Ovary (tissue), 9 donors: ENCODE results near the gene FAM3B. TPM values are rescaled to one million over a fixed set of nuclear protein-coding genes. Genes with fewer than 3 reads are reported as not detected.
"Not testable (repeated sequence)": the region's sequence is repeated elsewhere in the genome, so short reads cannot be mapped to it uniquely, and the experiment has no call there.

Source experiments
- DNase-seq, 5 donors: peaks; one replicate each; pipeline ENCODE4 v3.0.0-alpha.2; 2019 to 2020
- H3K27ac ChIP-seq, 2 donors: fragments of 200-600 bp; one replicate each; pipeline versions ENCODE4 v1.5.1 to v1.8.0; 2019 to 2022
- H3K27me3 ChIP-seq: fragments of 200-600 bp; one replicate; pipeline ENCODE4 v1.8.0; 2022
- H3K36me3 ChIP-seq: fragments of 200-600 bp; sonication (generic); one replicate; pipeline ENCODE4 v1.5.1; 2019
- H3K4me1 ChIP-seq: one replicate; pipeline ENCODE4 v1.8.1; 2013; ENCODE audit warnings: mild to moderate bottlenecking, moderate library complexity; ENCODE audit not compliant: insufficient read depth
- H3K4me3 ChIP-seq: fragments of 200-600 bp; sonication (generic); one replicate; pipeline ENCODE4 v1.5.1; 2017
- H3K9me3 ChIP-seq, 2 donors: fragments of 200-600 bp in 1 of 2; sonication (generic) in 1 of 2; one replicate each; pipeline versions ENCODE4 v1.5.1 to v1.8.1; 2013 to 2019; ENCODE audit warnings: mild to moderate bottlenecking in 1 of 2, moderate library complexity in 1 of 2
- EP300 ChIP-seq: sonication (generic); formaldehyde crosslinking; IDR thresholded peaks from one replicate; pipeline ENCODE4 v1.6.1; 2017; ENCODE audit warnings: antibody characterized with exemption
- POLR2A ChIP-seq: fragments of 450-650 bp; IDR thresholded peaks from one replicate; pipeline ENCODE4 v1.6.1; 2017; ENCODE audit warnings: antibody characterized with exemption, mild to moderate bottlenecking, moderate library complexity
- WGBS, 3 donors: extraction: QIAGEN DNeasy Blood & Tissue Kit in 1 of 3; methylation state at CpG; one replicate each; pipeline versions ENCODE4 v1.1.5 to v1.1.7; 2013 to 2017; 5-methylcytosine and 5-hydroxymethylcytosine counted together
- intact Hi-C, 4 donors: fragments of 100-400 bp; cut with DNase I; formaldehyde crosslinking; loops; one replicate each; pipeline versions ENCODE4 v1.11.0 to v1.15.1; 2022 to 2023
- polyA plus RNA-seq, 2 donors: library from polyadenylated mRNA; stranded (reverse); fragments of 200-250 nt in 1 of 2; fragments of 350-450 nt in 1 of 2; fragmentation: Illumina TruSeq in 1 of 2; extraction: RNeasy Lipid Tissue Mini Kit (QIAGEN cat#74804) in 1 of 2; gene quantifications; one replicate each; pipeline ENCODE4 v1.2.3, GENCODE V29; 2013 to 2014
- total RNA-seq, 7 donors: library from RNA; depleted of rRNA in 2 of 7; stranded (reverse); fragments of >200 nt in 2 of 7; fragmentation: NEBNext Ultra II Directional in 3 of 7; extraction: Animal tissue kit (Norgen Biotek cat#: 25700) in 3 of 7; gene quantifications; one replicate each; pipeline versions ENCODE4 v1.1.0 to v1.2.4, GENCODE V29; 2016 to 2023
- TF ChIP-seq, protein P1 (sequence below), 3 donors: fragments of 450-650 bp in 2 of 3; fragments of 200-600 bp in 1 of 3; IDR thresholded peaks; one replicate each; pipeline versions ENCODE4 v1.5.1 to v1.8.0; 2016 to 2022; ENCODE audit warnings: antibody characterized with exemption in 3 of 3, mild to moderate bottlenecking in 1 of 3
- donor health status: DM: no; HTN: no; CAD: no; lungs with moderate emphysema.
- donor health status: DM: no; HTN: no; CAD: no.
- donor health status: Bipolar disorder and iron deficiency.
- donor health status: DM: yes; HTN: yes; CAD: no.
- donor health status: DM: no; HTN: no; CAD: no.
- donor health status: DM: yes; HTN: yes; CAD: no.

FAM3B gene
- total and polyA plus RNA-seq, 9 donors, result 0.10 to 7.7 (median 1.0) TPM; not detected in 2

DNA sequence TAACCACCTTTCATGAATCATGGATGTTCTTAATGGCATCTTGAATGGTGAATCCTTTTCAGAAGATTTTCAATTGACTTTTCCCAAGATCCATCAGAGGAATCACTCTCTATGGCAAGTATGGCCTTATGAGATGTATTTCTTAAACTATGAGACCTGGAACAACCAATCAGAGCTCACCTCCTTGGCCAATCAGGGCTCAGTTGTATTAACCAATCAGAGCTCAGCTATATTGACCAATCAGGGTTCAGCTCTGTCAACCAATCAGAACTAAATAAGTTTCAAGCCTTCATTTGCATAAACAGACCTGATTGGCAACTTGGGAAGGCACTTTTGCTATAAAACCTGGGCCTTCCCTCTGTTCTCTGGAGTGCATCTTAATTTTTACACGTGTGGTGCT lies 13.6 kb upstream of the FAM3B start:
- no peak overlapping the region for H3K4me3 ChIP-seq
- no peaks in the 10 kb centered on the region for H3K4me1 ChIP-seq
- no peaks in the 10 kb centered on the region for H3K27me3 ChIP-seq
- TF ChIP-seq, protein P1, sequence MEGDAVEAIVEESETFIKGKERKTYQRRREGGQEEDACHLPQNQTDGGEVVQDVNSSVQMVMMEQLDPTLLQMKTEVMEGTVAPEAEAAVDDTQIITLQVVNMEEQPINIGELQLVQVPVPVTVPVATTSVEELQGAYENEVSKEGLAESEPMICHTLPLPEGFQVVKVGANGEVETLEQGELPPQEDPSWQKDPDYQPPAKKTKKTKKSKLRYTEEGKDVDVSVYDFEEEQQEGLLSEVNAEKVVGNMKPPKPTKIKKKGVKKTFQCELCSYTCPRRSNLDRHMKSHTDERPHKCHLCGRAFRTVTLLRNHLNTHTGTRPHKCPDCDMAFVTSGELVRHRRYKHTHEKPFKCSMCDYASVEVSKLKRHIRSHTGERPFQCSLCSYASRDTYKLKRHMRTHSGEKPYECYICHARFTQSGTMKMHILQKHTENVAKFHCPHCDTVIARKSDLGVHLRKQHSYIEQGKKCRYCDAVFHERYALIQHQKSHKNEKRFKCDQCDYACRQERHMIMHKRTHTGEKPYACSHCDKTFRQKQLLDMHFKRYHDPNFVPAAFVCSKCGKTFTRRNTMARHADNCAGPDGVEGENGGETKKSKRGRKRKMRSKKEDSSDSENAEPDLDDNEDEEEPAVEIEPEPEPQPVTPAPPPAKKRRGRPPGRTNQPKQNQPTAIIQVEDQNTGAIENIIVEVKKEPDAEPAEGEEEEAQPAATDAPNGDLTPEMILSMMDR (IDR thresholded peaks at IDR 0.05), result no peak
- TF ChIP-seq EP300, result no peak
- no peak for TF ChIP-seq POLR2A
- no peaks in the 10 kb centered on the region for H3K9me3 ChIP-seq
- DNase-seq, result no peak
- intact Hi-C loops, result no loop called here
- H3K27ac ChIP-seq, result no peak overlapping the region
- H3K36me3 ChIP-seq, result no peaks in the 10 kb centered on the region
- 57 to 68% (median 58%) methylated on average over 1 of the region's 1 CpG for WGBS, 3 donors

- no peaks in the 10 kb centered on the region for H3K4me1 ChIP-seq
- intact Hi-C loops, result no loop called here
- 94 to 95% (median 94%) methylated on average over 35 to 40 of the region's 40 CpGs for WGBS, 3 donors
Measured at GRCh38 chr21:41304068-41304720, 12.4 kb upstream of the FAM3B start.

GRCh38 chr21:41307219-41307618 lies 9.4 kb upstream of the FAM3B start:
- Histone ChIP-seq H3K36me3 (no peaks in the 10 kb centered on the region), H3K4me3 (no peak overlapping the region), H3K27ac (no peak overlapping the region), H3K9me3 (no peaks in the 10 kb centered on the region), H3K4me1 (no peaks in the 10 kb centered on the region), H3K27me3 (no peaks in the 10 kb centered on the region)
- TF ChIP-seq, protein P1 (IDR thresholded peaks at IDR 0.05), result no peak
- TF ChIP-seq POLR2A (no peak), EP300 (no peak)
- intact Hi-C loops, result no loop called here
- DNase-seq, result no peak

More at GRCh38 chr21:41304068-41304720, 12.4 kb upstream of the FAM3B start:
- H3K36me3 ChIP-seq, result no peaks in the 10 kb centered on the region
- no peak overlapping the region for H3K4me3 ChIP-seq
- no peaks in the 10 kb centered on the region for H3K27me3 ChIP-seq
- H3K27ac ChIP-seq, result no peak overlapping the region
- no peak for DNase-seq
- no peaks in the 10 kb centered on the region for H3K9me3 ChIP-seq
- TF ChIP-seq EP300 (no peak), POLR2A (no peak)
- TF ChIP-seq, protein P1 (IDR thresholded peaks at IDR 0.05), result no peak

GRCh38 chr21:41313285-41314164 lies 3.1 kb upstream of the FAM3B start:
- H3K4me1 ChIP-seq, H3K9me3 ChIP-seq, H3K4me3 ChIP-seq, intact Hi-C loops, DNase-seq, H3K36me3 ChIP-seq, H3K27ac ChIP-seq, H3K27me3 ChIP-seq: not testable (repeated sequence)
- WGBS, 3 donors, result 95 to 96% (median 95%) methylated on average over 4 to 6 of the region's 8 CpGs

- Histone ChIP-seq H3K4me3 (no peak overlapping the region), H3K9me3 (no peaks in the 10 kb centered on the region), H3K27ac (no peak overlapping the region), H3K27me3 (no peaks in the 10 kb centered on the region), H3K4me1 (peaks cover 3% of the 10 kb centered on the region), H3K36me3 (no peaks in the 10 kb centered on the region)
- TF ChIP-seq POLR2A (no peak), EP300 (no peak)
- TF ChIP-seq, protein P1 (IDR thresholded peaks at IDR 0.05), result no peak
- intact Hi-C loops, result no loop called here
- DNase-seq, result no peak
- WGBS, 3 donors, result 90 to 94% (median 94%) methylated on average over 6 of the region's 6 CpGs
Measured at GRCh38 chr21:41315726-41316125, 875 bp upstream of the FAM3B start.
